Kidney glomerular epithelial cell (primary cell): ENCODE measurements around the gene SH3D21.

Source experiments
- DNase-seq: peaks from one replicate; lab custom pipeline; 2025; lab: John Stamatoyannopoulos, UW

Gene SH3D21

DNA sequence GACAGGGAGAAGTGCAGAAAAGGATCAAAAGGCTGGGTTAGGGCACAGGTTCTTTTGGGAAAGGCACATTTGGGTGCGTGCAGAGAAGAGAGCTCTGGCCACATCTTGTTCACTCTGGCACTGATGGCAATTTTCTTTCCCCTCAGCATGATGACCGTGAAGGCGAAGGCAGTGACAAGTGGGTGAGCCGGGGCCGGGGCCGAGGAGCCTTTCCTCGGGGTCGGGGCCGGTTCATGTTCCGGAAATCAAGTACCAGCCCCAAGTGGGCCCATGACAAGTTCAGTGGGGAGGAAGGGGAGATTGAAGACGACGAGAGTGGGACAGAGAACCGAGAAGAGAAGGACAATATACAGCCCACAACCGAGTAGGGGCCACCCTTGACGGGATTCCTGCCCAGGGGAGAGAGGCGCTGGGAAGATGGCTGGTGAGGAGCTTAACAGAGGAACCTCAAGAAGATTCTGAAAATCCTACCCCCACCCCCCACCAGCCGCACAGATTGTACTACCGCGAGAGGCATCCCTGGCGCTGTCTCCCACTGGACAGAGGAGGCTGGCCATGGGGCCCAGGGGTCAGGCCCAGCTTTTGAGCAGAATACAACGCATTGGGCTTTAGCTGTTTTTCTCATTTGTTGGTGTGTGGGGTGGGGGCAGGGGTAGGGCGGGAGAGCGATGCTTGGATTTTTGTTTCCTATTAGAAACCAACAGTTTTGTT, 2.4 kb upstream of the SH3D21 start:
- DNase-seq = no peak

DNA sequence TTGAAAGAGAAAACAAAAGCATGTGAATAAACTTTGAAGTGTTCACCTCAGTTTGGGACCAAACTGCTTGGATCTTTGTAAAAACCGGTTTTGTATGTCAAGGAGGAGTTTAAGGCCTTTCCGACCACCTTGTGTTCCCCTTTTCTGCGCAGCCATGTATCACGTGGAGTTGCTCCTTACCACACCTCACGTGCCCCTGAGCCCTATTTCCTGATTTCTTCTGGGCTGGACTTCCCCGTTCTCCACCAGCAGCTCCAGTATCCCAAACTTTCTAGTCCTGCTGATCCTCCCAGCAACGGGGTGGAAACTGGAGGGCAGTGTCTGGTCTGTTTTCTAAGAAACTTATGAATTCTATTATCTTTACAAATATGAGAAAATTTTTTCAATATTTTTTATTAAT, 1.6 kb upstream of the SH3D21 start:
- no peak for DNase-seq

DNA sequence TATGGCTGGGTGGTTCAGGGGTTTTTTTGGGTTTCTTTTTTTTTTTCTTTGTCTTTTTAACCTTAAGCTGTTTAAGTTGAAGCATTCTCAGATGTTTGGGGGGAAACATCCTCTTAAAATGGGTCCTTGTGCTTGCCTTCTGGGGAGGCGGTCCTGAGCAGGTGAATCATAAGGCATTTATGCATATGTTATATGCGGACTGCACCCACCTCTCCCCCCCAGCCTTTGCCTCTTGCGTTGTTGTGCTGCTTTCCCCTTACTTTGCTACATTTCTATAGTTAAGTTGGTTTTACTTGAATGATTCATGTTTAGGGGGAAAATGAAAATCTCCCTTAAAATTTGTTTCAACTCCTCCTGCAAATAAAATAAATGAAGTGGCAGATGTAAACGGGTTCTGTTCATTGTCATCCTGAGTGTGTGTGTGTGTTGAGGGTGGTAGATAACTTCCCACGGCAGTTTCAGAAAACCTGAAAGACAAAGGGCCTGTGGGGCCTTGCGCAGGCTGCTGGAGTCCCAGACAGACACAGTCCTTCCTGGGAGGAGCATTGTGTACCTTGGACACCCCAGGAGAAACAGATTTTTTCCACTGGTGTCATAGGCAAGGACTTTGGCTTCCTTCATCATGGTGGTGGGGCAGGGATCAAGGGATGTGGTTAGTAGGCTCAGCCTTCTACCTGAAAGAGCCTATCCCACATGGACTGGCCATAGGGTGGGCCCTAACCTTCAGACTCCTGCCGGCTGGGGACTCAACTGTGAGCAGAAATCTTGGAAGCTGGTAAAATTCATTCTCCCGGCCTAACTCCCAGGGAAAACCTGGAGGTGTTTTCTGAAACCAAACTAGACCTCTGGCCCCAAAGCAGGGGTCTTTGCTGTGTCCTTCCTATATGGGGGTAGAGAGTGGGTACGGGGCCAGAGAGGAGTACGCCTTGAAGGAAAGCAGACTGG, 926 bp upstream of the SH3D21 start:
- no peak for DNase-seq

DNA sequence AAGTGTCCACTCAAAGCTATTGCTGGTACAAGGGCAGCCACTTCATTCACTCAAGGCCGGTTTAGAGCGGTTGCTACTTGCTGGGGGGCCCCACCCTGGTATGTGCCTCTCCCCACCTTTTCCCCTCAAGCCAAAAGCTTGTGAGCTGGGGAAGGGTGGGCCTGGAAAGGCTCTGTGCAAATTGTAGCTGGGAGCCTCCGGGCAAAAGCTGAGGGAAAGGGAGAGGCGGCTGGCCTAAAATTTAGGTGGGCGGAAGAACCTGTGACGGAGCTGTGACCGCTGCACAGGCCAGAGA, 306 bp upstream of the SH3D21 start:
- no peak for DNase-seq

DNA sequence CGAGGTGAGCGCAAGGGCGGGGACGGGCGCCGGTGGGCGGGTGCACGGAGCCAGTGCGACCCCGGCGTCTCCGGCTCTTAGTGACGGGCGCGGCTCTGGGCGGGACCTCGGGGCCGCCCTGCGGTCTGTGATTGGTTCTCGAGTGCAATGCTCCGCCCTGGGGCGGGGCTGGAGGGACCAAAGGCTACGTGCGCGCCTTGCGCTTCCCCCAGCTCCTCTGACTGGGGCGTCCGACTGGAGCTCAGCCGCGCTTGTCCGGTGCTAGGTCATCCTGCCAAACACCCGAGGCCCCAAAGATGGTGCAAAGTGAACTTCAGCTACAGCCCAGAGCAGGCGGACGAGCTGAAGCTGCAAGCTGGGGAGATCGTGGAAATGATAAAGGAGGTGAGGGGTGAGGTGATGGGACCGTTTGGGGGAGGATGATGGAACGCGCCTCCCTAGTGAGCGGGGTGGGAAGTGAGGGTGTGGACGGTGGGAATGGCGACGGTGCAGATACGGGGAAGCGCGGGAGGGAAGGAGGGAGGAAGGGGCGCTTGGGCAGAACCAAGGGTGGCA, 811 bp downstream of the SH3D21 start:
- DNase-seq = peak; percentile 93

DNA sequence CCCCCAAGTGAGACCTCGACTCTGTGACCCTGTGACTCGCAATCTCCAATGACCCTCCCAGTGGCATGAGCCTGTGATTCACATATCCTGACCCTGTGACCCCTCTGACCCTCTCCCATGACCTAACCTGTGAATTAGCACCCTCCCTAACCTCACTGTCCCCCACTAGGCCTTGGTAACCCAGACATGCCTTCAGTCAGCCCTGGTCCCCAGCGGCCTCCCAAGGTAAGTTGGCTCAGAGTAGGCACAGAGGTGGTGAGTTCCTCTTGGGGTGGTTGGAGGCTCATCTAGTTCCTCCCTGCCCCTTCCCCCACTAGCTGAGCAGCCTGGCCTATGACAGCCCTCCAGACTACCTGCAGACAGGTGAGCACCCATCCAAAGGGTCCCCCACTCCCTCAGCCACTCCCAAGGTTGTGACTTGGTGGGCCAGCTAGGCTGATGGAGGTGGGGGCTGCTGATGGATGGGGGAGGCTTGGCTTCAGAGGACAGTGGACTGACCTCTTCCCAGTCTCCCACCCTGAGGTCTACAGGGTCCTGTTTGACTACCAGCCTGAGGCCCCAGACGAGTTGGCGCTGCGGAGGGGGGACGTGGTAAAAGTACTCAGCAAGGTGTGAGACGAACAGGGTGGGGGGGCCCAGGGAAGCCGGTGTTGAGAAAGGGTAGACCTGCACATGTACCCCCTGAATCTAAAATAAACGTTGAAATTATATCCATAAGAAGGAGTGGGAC, 1.6 kb downstream of the SH3D21 start:
- no peak for DNase-seq

DNA sequence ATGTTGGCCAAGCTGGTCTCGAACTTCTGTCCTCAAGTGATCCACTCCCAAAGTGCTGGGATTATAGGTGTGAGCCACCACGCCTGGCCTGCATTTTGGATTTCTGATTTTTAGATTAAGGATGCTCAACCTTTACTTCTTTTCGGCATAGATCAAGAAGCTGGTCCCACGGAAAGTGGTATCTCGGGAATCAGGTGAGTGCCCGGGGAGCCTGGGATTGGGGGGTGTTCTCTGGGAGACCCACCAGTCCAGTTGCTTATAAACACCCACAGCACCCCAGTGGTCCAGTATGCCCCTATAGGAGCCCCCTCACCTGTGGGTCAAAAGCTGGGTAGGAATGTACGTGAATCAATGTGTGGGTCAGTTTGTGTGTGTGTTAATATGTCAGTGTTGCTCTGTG, 3.2 kb downstream of the SH3D21 start:
- DNase-seq = no peak

DNA sequence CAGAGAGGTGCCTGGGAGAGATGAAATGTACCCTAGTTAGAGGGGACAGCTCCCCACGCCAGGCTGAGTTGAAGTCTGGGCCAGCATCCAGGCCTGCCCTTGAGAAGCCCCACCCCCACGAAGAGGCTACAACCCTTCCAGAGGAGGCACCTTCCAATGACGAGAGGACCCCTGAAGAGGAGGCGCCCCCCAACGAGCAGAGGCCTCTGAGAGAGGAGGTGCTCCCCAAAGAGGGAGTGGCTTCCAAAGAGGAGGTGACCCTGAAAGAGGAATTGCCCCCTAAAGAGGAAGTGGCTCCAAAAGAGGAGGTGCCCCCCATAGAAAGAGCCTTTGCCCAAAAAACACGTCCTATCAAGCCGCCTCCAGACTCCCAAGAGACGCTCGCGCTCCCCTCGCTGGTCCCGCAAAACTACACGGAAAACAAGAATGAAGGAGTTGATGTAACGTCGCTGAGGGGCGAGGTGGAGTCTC, 14.2 kb downstream of the SH3D21 start:
- DNase-seq = no peak

DNA sequence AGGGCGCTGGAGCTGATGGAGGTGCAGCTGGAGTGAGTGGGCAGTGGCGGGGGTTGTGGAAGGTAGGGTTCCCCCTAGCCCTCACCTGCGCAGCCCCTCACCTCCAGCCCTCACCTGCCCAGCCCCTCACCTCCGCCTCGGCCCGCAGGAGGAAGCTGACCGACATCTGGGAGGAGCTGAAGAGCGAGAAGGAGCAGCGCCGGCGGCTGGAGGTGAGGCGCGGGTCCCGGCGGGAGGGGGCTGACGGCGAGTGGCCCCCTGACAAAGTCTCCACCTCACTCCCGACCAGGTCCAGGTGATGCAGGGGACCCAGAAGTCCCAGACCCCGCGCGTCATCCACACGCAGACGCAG, 14.6 kb downstream of the SH3D21 start:
- no peak for DNase-seq

DNA sequence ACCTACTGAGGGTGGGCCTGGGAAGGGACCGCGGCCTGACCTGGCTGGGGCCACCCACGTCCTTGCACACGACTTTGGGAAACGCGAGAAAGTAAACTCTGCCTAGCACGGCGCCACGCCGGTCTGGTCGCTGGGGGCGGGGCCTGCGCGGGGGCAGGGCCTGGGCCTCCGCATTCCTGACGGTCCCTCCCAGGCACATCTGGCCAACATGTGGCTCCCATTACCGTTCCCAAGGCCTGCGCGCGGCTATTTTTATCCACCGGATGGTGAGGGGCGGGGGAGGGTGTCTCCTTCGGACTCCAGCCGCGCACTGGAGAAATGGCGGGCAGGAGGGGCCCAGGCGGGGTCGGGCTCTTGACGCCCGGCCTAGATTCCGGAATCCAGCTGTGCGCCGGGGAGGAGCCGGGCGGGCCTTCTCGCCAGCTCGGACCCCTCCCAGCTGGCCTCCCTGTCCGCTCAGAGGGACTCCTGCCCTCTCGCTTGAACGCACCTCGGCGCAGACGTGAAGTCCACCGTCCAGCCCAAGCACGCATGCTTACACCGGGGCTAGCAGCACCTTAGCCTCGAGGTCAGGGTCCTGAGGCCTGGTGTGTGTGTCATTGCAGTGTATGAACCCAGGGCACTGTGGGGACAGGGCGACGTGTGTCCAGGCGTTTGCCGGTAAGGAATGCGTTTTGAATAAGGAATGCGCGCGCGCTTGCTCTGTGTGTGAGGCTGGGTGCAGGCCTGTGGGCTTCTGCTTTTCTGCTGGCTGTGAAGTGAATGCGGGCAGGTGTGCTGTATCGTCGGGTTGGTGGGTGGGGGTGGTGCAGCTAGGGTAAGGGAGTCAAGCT, 15.2 kb downstream of the SH3D21 start:
- peak; percentile 16 for DNase-seq

DNA sequence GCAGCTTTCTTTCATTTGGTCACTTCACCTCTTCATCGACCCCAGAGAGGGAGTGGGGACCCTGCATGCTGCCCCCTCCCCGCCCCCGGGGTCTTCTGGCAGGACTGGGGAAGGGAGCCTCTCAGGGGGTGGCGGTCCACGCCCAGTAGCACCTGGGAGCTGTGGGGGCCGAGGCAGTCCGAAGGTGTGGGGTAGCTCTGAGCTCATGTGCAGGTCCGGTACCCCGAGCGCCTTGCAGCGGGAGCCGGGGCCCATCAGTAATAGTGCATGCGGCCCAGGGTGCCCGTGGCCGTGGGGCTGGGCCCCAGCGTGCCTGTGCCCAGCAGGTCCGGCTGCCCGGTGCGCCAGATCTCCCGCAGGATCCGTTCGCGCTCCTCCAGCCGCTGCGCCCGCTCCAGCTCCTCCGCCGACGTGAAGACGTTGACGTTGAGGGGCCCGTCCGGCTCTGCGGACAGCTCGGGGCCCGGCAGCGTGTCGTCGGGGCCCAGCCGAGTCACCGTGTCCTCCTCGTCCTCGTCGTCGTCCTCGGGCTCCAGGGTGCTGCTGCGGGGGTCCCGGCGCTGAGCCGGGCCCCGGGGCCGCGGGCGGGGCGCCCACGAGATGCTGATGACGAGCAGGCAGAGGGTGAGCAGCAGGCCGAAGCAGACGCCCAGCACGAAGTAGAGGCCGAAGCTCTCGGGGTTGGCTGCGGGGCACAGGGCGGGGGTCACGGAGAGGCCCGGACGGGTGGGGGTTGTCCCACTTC, 16.0 kb downstream of the SH3D21 start:
- DNase-seq = no peak

DNA sequence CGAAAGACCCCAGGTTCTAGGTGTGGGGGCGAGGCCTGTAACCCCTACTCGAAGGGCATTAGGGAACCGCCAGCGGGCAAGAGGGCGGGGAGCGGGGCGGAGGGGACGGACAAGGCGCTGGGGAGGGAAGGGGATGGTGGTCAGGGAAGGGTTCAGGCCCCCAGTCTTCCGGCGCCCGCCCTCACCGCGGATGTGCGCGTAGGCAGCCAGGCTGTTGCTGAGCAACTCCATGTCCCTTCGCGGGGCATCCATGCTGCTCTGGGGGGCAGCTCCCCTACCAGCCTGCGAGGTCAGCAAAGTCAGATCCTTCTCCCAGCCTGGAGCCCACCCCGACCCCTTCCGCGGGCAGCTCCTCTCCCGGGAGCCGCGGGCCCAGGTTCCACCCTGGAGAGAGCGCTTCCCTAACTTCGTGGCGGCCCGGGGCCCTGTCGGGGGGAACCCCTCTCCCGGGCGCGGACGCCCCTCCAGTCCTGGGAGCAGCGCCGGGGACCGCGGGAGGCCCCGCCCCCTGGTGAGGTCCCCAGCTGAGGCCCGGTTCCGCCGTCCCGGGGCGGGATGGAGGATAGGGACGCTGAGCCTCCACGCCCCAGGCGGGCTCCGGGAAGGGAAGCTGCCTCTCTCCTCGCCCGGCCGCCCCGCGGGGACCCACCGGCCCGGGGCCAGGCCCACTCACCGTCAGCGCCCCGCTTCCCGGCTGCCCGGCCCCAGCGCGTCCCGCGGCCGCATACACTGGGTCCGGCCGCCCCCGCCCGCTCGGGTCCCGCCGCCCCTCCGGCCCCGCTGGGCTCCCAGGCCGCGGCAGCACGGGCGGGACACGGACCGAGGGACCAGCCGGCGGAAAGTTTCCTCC, 16.8 kb downstream of the SH3D21 start:
- no peak for DNase-seq

DNA sequence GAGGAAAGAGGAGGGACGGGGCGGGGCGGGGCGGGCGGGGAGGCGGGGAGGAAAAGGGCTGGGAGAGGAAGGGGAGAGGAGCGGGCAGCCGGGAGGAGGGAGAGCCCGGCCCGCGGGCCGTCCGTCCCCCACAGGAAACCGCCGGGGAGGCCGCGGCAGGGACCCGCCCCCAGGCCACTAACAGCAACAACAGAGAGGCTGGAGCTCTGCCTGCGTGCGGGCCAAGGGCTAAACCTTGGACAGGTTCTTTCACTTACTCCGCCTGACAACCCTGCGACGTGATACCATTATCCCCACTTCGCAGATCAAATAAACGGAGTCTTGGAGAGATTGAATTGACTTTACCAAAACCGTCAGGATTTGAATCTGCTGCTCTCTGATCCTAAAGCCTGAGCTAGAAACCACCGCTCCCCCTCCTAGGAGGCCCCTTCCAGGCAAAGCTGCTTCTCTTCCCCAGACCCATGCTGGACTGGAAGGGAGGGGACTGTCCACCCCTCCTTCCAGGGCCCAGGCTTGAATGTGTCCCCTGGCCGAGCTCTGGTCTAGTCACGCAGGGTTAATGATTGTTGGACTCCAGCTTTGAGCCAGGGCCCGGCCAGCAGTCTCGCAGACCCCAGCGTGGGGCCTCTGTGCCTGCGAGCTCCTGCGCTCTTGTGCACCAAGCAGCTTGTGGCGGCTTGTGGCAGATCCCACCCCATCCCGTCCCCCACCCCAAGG, 17.6 kb downstream of the SH3D21 start, which contains the start of gene EVA1B:
Gene EVA1B, minus strand, starts transcription at position 10 of the 717 bp plus-strand sequence. CDS start 608 bp downstream, outside the sequence.
- peak; percentile 65 for DNase-seq

DNA sequence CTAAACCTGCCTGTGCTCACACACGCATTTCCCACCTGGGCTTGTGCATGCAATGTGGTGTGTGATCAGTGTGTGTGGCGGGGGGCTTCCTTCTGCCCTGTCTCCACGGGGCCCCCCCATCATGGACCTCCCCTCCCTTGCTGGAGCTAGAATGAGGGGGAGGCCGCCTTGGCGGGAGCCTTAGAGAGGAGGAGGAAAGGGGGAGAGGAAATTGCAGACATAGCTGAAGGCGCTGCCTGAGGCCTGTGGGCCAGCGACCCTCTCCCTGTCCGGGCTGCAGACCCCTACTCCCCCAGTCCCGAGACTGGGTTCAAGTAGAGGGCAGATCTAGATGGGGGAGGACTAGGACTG, 18.2 kb downstream of the SH3D21 start:
- peak; percentile 42 for DNase-seq

DNA sequence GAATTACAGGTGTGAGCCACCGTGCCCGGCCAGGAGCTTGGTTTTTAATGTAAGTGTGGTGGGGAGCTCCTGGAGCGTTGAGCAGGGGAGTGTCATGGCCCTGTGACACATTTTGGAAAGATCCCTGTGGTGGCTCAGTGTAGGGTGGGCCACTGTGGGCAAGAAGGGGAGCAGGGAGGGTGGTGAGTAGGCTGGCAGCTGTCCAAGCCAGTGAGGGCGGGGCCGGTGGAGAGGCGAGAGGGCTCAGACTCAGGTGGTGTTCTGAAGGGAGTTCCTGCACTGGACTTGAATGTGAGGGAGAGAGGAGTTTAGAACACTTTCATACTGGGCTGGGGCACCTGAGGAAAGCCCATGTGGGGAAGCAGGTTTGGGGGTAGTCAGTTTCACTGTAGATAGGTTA, 20.3 kb downstream of the SH3D21 start:
- DNase-seq = no peak

DNA sequence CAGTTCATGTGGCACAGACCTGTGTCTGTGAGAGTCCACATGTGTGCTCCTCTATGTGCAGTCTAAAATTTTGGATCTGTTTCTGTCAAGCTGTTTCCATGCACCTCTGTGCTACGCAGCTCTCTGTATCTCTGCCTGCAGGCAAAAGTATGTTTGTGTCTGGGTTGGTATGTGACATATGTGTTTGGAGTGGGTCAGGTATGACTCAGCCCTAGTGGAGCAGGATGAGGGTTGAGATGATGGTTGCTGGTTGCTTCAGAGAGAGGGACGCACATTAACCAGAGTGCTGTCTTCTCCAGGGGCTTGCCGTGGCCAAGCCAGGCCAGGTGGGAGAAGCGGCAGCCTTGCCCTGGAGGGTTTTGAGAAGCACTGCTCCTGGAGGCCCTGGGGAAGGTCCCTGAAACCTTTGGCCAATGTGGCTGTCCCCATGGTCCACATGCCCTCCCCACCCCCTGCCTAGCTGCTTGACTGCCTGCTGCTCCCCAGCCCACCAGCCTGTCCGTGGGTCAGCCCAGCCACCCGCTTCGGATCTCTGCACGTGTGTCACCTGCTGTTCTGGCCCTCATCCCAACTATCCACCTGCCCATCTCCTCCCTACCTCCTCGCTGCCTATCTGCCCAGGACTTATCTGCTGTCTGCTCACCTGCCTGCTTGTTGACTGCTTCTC, 21.4 kb downstream of the SH3D21 start:
- no peak for DNase-seq

DNA sequence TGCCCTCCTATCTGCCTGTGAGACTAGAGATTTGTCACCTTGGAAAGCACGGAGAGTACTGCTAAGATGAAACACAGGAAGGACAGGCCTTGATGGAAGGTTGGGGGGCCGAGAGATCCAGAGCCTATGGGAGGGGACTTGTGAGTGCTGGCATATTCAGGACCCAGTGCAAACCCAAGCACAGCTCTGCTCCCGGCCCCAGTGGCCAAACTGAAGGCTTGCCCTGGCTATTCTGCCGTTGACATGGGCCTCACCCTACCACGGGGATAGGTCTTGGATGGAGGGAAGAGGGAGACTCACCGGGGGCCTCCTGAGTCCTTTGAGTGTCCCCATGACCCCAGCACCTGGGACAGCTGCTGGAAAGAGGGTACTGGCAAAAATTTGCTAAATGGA, 21.9 kb downstream of the SH3D21 start:
- DNase-seq = no peak

DNA sequence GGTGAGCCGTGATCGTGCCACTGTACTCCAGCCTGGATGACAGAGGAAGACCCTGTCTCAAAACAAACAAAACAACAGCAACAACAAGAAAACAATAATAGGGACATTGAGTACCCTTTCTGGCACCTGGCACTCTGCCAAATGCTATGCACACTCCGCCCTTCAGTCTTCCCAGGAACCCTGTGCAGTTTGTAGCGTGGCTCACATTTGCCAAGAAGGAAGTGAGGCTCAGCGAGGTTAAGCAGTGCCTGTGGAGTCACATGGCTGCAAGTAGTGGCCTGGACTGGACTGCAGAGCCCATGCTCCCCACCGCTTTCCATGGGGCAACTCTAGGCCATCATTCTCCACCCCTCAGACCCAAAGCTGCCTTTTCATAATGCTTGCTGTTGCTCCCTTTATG, 22.5 kb downstream of the SH3D21 start:
- DNase-seq = no peak

DNA sequence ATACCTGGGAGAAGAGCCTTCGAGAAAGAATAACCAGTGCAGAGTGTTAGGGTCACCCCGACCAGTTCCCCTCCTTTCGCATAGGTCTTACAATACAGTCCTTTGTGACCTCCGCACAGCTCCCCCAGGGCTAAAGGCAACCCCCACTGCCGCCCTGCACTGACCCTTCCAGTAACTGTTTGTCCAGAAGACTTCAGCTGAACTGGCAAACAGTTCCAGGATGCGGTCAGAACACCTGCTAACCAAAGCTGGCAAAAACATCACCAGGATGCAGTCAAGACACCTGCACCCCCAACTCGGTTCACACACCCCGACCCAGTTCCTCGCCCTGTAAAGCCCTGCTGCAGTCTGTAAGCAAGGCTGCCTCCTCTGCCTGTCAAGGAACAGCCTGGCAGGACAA, 23.6 kb downstream of the SH3D21 start:
- no peak for DNase-seq
